GM12873 (cell line): Measurements from ENCODE around the gene ZG16.

Experiments used
- TF ChIP-seq, protein P1 (sequence below): IDR thresholded peaks from 2 replicates; pipeline ENCODE4 v1.5.1; 2012; ENCODE audit warnings: low read depth, mild to moderate bottlenecking, moderate library complexity, low read length, control low read depth; ENCODE audit not compliant: insufficient read depth; ENCODE audit errors: missing control alignments

The ZG16 gene

DNA sequence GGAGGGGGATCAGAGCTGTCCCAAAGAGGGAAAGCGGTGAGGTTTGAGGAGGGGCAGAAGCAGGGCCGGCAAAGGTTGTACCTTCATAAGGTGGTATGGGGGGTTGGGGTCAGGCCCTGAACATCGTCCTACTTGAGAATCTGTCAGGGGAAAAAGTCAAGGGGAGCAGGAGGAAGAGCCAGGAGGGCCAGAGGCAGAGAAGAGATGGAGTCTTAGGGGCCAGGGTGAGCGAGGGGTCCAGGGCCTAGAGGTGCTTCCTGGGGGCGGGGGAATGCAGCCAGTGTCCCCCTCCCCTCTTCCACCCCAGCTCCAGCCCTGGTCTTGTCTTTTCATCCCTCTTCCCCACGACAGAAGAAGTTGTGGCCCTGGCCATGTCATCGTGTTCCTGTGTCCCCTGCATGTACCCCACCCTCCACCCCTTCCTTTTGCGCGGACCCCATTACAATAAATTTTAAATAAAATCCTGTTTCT, 32.7 kb downstream of the ZG16 start:
- TF ChIP-seq, protein P1, sequence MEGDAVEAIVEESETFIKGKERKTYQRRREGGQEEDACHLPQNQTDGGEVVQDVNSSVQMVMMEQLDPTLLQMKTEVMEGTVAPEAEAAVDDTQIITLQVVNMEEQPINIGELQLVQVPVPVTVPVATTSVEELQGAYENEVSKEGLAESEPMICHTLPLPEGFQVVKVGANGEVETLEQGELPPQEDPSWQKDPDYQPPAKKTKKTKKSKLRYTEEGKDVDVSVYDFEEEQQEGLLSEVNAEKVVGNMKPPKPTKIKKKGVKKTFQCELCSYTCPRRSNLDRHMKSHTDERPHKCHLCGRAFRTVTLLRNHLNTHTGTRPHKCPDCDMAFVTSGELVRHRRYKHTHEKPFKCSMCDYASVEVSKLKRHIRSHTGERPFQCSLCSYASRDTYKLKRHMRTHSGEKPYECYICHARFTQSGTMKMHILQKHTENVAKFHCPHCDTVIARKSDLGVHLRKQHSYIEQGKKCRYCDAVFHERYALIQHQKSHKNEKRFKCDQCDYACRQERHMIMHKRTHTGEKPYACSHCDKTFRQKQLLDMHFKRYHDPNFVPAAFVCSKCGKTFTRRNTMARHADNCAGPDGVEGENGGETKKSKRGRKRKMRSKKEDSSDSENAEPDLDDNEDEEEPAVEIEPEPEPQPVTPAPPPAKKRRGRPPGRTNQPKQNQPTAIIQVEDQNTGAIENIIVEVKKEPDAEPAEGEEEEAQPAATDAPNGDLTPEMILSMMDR = no peak

DNA sequence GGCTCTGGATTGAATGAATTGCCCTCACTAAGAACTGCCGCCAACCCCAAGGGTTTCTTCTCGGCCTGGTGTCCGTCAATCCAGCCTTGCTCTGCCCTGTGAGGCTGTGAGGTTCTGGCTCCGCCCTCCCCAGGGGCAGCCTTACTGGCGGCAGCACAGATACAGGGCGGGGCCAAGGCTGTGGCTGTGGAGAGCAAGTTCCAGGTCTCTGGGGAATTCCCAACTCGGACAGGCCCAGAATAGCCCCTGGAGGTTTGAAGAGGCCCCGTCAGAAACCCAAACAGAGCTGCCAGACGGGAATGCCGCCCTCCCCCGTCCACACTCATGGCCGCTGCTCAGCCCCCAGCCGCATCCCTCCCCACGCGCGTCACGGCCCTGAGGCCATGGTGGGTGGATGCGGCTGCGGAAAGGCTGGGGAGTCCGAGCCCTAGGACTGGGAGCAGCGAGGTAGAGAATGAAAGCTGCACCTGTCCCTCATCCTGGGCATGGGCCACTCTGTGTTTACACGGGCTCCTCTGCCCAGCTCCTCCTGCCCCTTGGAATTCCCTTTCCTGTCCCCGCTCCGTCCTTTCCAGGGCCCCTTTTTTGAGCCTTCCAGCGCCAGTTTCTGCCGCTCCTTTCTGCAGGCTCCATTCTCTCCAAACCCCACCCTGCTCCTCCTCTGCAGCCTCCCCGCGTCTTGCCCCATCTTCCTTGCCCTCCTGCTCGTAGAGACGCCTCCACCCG, 33.3 kb downstream of the ZG16 start:
- TF ChIP-seq, protein P1 = no peak

DNA sequence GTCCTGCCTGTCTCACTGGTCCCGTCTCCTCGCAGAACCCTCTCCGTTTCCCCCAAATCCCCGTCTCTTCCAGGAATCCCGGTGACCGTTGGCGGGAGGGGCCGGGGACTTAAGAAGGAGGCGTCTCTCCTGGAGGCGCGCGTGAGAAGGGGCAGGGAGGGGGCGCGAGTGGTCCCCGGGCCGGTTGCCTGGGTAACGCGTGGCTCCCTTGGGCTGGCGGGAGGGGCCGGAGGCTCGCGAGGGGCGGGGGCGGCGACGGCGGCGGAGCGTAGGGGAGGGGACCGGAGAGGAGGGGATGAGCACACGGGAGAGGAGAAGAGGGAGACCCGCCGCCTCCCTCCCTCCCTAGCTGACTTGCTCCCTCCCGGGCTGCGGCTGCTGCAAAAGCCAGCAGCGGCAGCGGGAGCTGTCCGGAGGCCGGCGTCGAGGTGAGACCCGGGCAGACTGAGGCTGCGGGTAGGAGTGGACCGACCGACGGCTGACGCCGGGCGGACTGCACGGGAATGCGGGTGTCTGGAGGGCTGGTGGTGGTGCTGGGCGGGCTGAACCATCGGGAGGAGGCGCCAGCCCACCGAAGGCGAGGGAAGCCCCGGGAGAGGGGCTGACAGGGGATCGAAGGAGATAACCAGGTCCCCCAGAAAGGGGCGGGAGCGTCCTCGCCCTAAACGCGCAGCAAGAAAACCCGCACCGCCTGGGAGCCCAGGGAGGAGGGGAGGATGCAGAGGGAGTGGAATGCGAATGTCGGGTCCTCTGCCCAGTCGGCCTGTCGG, 34.0 kb downstream of the ZG16 start, which contains the start of gene PRRT2:
TSS of gene PRRT2 (plus strand) at position 298 of the 770 bp plus-strand sequence. CDS start 862 bp downstream, outside the sequence.
- TF ChIP-seq, protein P1 = no peak

DNA sequence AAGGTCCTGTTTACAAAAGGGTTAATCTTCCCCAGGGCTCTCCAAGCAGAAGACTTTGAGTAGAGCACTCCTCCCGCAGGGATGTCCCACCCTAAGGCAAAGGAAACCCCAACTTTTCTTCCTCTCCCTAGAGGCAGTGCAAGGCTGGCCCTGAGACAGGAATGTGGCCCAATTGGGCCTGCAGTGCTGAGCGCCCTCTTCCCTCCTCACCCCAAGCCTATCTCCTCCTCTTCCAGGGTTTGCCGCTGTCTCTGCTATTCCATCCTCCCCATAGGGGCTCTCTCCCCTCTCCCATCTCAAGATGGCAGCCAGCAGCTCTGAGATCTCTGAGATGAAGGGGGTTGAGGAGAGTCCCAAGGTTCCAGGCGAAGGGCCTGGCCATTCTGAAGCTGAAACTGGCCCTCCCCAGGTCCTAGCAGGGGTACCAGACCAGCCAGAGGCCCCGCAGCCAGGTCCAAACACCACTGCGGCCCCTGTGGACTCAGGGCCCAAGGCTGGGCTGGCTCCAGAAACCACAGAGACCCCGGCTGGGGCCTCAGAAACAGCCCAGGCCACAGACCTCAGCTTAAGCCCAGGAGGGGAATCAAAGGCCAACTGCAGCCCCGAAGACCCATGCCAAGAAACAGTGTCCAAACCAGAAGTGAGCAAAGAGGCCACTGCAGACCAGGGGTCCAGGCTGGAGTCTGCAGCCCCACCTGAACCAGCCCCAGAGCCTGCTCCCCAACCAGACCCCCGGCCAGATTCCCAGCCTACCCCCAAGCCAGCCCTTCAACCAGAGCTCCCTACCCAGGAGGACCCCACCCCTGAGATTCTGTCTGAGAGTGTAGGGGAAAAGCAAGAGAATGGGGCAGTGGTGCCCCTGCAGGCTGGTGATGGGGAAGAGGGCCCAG, 34.9 kb downstream of the ZG16 start:
- TF ChIP-seq, protein P1 = no peak

DNA sequence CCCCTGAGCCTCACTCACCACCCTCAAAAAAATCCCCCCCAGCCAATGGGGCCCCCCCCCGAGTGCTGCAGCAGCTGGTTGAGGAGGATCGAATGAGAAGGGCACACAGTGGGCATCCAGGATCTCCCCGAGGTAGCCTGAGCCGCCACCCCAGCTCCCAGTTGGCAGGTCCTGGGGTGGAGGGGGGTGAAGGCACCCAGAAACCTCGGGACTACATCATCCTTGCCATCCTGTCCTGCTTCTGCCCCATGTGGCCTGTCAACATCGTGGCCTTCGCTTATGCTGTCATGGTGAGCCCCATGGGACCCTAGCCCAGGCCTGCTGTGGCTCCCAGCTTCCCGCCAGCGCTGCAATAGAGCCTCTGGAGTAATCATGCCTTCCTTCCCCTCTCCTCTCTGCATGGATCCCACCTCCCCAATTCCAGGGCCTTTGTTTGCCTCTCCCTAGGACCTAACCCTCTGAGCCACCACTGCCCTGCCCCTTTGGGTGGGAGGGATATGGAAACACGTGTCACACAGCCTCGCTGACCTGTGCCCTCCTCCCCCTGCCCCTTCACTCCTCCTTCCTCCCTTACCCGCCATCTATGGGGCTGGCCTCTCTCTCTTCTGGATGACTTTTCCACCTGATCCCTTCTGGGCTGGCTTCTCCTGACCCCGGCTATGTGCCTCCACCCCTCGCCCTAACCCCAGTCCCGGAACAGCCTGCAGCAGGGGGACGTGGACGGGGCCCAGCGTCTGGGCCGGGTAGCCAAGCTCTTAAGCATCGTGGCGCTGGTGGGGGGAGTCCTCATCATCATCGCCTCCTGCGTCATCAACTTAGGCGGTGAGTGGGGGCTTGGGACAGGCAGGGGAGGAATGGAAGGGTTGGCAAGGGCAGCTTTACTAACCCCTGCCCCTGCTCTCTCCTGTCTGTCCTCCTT, 35.8 kb downstream of the ZG16 start:
- TF ChIP-seq, protein P1 = no peak

DNA sequence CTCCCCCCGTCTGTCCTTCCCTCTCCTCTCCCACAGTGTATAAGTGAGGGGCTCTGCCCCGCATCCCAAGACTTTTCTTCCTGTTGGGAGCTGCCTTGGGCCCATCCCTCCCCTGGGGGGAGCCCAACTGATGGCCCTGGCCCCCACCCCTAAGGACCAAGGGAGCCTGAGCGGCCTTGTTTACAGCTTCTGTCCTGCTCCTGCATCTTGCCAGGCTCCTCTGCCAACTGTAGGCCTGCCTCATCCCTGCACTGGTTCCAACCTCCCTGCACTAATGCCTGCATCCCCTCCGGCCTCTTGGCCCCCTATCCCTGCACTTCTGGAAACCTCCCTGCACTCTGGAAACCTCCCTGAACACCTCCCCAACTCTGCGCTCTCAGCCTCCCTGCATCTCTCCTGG, 36.5 kb downstream of the ZG16 start:
- TF ChIP-seq, protein P1 = no peak
